ENCODE measurements around the gene TTC1. TPM values are rescaled to one million over a fixed set of nuclear protein-coding genes. Genes with fewer than 3 reads are reported as not detected.

Gene TTC1
- total RNA-seq, 2 experiments from 2014 or later: 32.6 to 35.1 TPM

DNA sequence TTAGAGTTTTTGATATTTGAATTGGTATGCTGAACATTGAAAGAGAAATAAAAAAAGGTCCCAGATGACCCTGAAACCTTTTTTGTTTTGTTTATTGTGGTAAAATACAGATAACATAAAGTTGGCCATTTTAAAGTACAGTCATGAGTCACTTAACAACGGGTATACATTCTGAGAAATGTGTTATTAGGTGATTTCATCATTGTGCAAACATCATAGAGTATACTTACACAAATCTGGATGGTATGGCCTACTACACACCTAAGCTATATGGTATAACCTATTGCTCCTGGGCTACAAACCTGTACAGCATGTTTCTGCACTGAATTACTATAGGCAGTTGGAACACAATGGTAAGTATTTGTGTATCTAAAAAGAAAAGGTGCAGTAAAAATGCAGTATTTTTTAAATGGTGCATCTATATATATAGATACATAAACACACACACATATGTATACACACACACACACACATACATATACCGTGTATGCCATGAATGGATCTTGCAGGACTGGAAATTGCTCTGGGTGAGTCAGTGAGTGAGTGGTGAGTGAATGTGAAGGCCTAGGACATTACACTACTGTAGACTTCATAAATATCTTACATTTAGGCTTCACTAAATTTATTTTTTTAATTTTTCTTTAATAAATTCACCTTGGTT, 31.0 kb downstream of the TTC1 start:
- BruUV-seq (replicated peaks): no TSS peak
- Histone ChIP-seq H3K79me2 (ENCODE audit: insufficient read depth, low read depth, low read length) (no peaks in the 10 kb centered on the region), H2AFZ (ENCODE audit: low read length) (no peak overlapping the region), H3K27ac (ENCODE audit: low read depth, low read length, poor library complexity, severe bottlenecking) (no peak overlapping the region), H3K9me3 (ENCODE audit: low read length) (no peaks in the 10 kb centered on the region), H3K9me2 (ENCODE audit: insufficient read depth, low read length) (no peaks in the 10 kb centered on the region), H4K20me1 (ENCODE audit: insufficient read depth, low read length) (no peaks in the 10 kb centered on the region), H3K4me1 (ENCODE audit: insufficient read depth, low read length, poor library complexity, severe bottlenecking) (no peaks in the 10 kb centered on the region), H3K4me2 (ENCODE audit: low read length) (no peak overlapping the region), H3K36me3 (ENCODE audit: insufficient read depth, low read length) (peaks cover 56% of the 10 kb centered on the region), H3K4me3 (ENCODE audit: low read depth, low read length, poor library complexity, severe bottlenecking) (no peak overlapping the region)
- ChIA-PET POLR2A (interaction anchor here (0.6 to 0.9 kb wide), 6 partner anchors 9 to 791 kb away, joined by 3 to 6 read pairs (median 3); no protein-coding TSS in a partner anchor), CTCF (ENCODE audit: unreplicated experiment) (no interaction called here)
- DNase-seq (ENCODE audit: low spot score): no peak
- TF ChIP-seq CTCF (conservative IDR thresholded peaks at IDR 0.05; ENCODE audit: low read length) (no peak), EZH2phosphoT487 (IDR thresholded peaks at IDR 0.05; ENCODE audit: borderline replicate concordance, low read depth, low read length) (no peak)
- intact Hi-C loops (cut with micrococcal nuclease; ENCODE audit: unreplicated experiment): no loop called here

GRCh38 chr5:160040471-160040835, 31.5 kb downstream of the TTC1 start:
- no TSS peak for BruUV-seq (replicated peaks)
- intact Hi-C loops (cut with micrococcal nuclease; ENCODE audit: unreplicated experiment): no loop called here
- H3K27ac ChIP-seq (ENCODE audit: low read depth, low read length, poor library complexity, severe bottlenecking): no peak overlapping the region
- H4K20me1 ChIP-seq (ENCODE audit: insufficient read depth, low read length): no peaks in the 10 kb centered on the region
- H2AFZ ChIP-seq (ENCODE audit: low read length): no peak overlapping the region
- ChIA-PET CTCF (ENCODE audit: unreplicated experiment) (no interaction called here), POLR2A (interaction anchor here (0.6 to 0.9 kb wide), 6 partner anchors 10 to 790 kb away, joined by 3 to 6 read pairs (median 3); no protein-coding TSS in a partner anchor)
- no peaks in the 10 kb centered on the region for H3K9me3 ChIP-seq (ENCODE audit: low read length)
- DNase-seq (ENCODE audit: low spot score): no peak
- H3K4me3 ChIP-seq (ENCODE audit: low read depth, low read length, poor library complexity, severe bottlenecking): no peak overlapping the region
- H3K4me2 ChIP-seq (ENCODE audit: low read length): no peak overlapping the region
- H3K9me2 ChIP-seq (ENCODE audit: insufficient read depth, low read length): no peaks in the 10 kb centered on the region
- peaks cover 51% of the 10 kb centered on the region for H3K36me3 ChIP-seq (ENCODE audit: insufficient read depth, low read length)
- H3K4me1 ChIP-seq (ENCODE audit: insufficient read depth, low read length, poor library complexity, severe bottlenecking): no peaks in the 10 kb centered on the region
- no peaks in the 10 kb centered on the region for H3K79me2 ChIP-seq (ENCODE audit: insufficient read depth, low read depth, low read length)
- no peak for TF ChIP-seq EZH2phosphoT487 (IDR thresholded peaks at IDR 0.05; ENCODE audit: borderline replicate concordance, low read depth, low read length)
- TF ChIP-seq CTCF (conservative IDR thresholded peaks at IDR 0.05; ENCODE audit: low read length): no peak

DNA sequence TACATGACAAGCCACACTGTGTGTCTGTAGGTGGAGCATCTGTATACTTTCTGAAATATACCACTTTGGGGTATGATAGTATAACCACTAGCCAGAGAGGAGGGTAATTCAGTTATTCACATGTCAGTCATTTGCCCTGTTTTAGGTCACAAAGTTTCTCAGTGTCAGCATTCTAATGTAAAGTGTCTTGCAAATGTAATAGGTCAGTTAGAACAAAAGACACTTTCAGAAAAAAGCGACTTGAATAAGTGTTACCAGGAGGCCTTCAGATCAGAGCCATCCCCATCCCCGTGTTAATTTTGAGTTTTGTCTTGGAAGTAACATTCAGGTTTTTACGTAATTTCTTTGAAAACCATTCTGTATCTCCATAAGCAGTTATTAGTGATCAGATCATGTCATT, 33.7 kb downstream of the TTC1 start:
- H3K4me2 ChIP-seq (ENCODE audit: low read length): no peak overlapping the region
- ChIA-PET POLR2A (interaction anchor here (0.6 kb wide), 1 partner anchor 9 kb away, joined by 7 read pairs; no protein-coding TSS in a partner anchor), CTCF (ENCODE audit: unreplicated experiment) (no interaction called here)
- H3K9me3 ChIP-seq (ENCODE audit: low read length): no peaks in the 10 kb centered on the region
- TF ChIP-seq CTCF (conservative IDR thresholded peaks at IDR 0.05; ENCODE audit: low read length) (no peak), EZH2phosphoT487 (IDR thresholded peaks at IDR 0.05; ENCODE audit: borderline replicate concordance, low read depth, low read length) (no peak)
- no peak for DNase-seq (ENCODE audit: low spot score)
- peaks cover 38% of the 10 kb centered on the region for H3K36me3 ChIP-seq (ENCODE audit: insufficient read depth, low read length)
- H2AFZ ChIP-seq (ENCODE audit: low read length): no peak overlapping the region
- no peaks in the 10 kb centered on the region for H3K4me1 ChIP-seq (ENCODE audit: insufficient read depth, low read length, poor library complexity, severe bottlenecking)
- no TSS peak for BruUV-seq (replicated peaks)
- no peak overlapping the region for H3K4me3 ChIP-seq (ENCODE audit: low read depth, low read length, poor library complexity, severe bottlenecking)
- no peaks in the 10 kb centered on the region for H3K79me2 ChIP-seq (ENCODE audit: insufficient read depth, low read depth, low read length)
- no peaks in the 10 kb centered on the region for H4K20me1 ChIP-seq (ENCODE audit: insufficient read depth, low read length)
- H3K9me2 ChIP-seq (ENCODE audit: insufficient read depth, low read length): no peaks in the 10 kb centered on the region
- intact Hi-C loops (cut with micrococcal nuclease; ENCODE audit: unreplicated experiment): no loop called here
- no peak overlapping the region for H3K27ac ChIP-seq (ENCODE audit: low read depth, low read length, poor library complexity, severe bottlenecking)

Measured in OCI-LY7 (cell line).